Measurements from ENCODE around the gene PRPS1. TPM values are rescaled to one million over a fixed set of nuclear protein-coding genes. Genes with fewer than 3 reads are reported as not detected.

PRPS1 gene
- total RNA-seq, 1 donor from 2014 or later, result 68.6 TPM

- DNase-seq (ENCODE audit: low read depth, low spot score), result no peak
- Mint-ChIP-seq H3K4me3 (no peak overlapping the region), H3K27me3 (ENCODE audit: low read depth) (peaks cover 20% of the 10 kb centered on the region), H3K27ac (ENCODE audit: unreplicated experiment) (no peak overlapping the region), H3K9me3 (no peaks in the 10 kb centered on the region), H3K36me3 (ENCODE audit: low read depth) (no peaks in the 10 kb centered on the region), H3K4me1 (peaks cover 4% of the 10 kb centered on the region)
- TF ChIP-seq CTCF (conservative IDR thresholded peaks at IDR 0.05), result no peak
Observed at GRCh38 chrX:107674480-107675364, 46.4 kb downstream of the PRPS1 start.

DNA sequence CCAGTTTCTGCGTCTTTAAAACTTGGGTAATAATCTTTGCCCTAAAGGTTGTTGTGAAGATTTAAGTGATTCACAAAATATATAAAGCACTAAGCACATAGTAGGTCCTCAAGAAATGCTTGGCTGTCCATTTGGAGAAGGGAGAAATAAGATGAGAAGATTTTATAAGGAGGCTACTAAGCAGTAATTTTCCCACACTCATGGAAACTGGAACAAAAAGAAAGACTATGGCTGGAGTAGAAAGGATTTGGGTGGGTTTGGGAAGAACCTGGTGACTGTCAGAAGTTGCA is 47.0 kb downstream of the PRPS1 start:
- no peak for DNase-seq (ENCODE audit: low read depth, low spot score)
- Mint-ChIP-seq H3K36me3 (ENCODE audit: low read depth) (no peaks in the 10 kb centered on the region), H3K9me3 (no peaks in the 10 kb centered on the region), H3K4me1 (peaks cover 4% of the 10 kb centered on the region), H3K4me3 (no peak overlapping the region), H3K27me3 (ENCODE audit: low read depth) (peaks cover 20% of the 10 kb centered on the region), H3K27ac (ENCODE audit: unreplicated experiment) (no peak overlapping the region)
- no peak for TF ChIP-seq CTCF (conservative IDR thresholded peaks at IDR 0.05)

- no peak overlapping the region for H3K27ac Mint-ChIP-seq (ENCODE audit: unreplicated experiment)
- H3K27me3 Mint-ChIP-seq (ENCODE audit: low read depth), result peaks cover 20% of the 10 kb centered on the region
- H3K4me1 Mint-ChIP-seq, result peaks cover 4% of the 10 kb centered on the region
- H3K36me3 Mint-ChIP-seq (ENCODE audit: low read depth), result peaks cover 4% of the 10 kb centered on the region
- DNase-seq (ENCODE audit: low read depth, low spot score), result no peak
- peaks cover 4% of the 10 kb centered on the region for H3K9me3 Mint-ChIP-seq
- TF ChIP-seq CTCF (conservative IDR thresholded peaks at IDR 0.05), result no peak
- H3K4me3 Mint-ChIP-seq, result no peak overlapping the region
Observed at GRCh38 chrX:107675823-107676555, 47.7 kb downstream of the PRPS1 start.

DNA sequence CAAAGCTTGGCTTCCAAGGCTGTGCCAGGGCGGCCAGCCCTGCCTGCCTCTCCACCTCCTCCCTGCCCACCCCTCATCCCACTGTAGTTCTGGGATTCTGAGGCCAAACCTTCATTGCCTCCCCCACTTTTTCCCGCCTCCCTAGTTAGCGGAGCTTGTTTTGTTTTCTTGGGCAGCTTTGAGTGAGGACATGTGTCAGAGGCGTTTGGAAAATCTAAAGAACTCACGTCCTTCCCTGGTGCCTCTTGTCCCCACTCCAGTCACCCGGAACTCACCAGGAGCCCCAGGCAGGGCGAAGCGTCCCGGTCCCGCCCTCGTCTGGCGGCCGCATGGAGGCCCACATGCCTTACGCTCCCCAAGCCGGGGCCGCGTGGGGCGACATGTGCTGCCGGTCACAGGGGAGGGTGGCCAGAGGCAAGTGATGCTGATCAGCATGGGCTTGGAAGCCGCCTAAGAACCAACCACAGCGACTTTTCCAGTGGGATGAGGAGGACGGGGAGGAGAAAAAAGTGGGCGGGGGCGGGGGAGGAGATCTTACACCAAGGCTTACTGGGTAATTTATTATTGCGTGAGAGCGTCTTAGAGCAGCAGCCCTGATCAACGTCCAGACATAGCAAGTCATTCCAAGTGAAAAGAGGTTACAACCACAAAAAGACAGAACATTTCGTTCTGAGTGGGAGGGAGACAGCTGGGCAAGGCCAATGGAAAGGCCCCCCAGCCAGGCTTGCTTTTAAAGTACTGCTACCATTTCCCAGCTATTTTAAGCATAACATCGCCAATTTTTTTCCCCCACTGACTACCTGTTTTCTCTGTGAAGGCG is 48.5 kb downstream of the PRPS1 start:
- H3K4me3 Mint-ChIP-seq, result no peak overlapping the region
- peaks cover 4% of the 10 kb centered on the region for H3K36me3 Mint-ChIP-seq (ENCODE audit: low read depth)
- no peak overlapping the region for H3K27ac Mint-ChIP-seq (ENCODE audit: unreplicated experiment)

More for the DNA sequence above, 48.5 kb downstream of the PRPS1 start:
- H3K27me3 Mint-ChIP-seq (ENCODE audit: low read depth), result peaks cover 20% of the 10 kb centered on the region
- H3K4me1 Mint-ChIP-seq, result peaks cover 4% of the 10 kb centered on the region
- DNase-seq (ENCODE audit: low read depth, low spot score), result no peak
- TF ChIP-seq CTCF (conservative IDR thresholded peaks at IDR 0.05), result no peak
- peaks cover 5% of the 10 kb centered on the region for H3K9me3 Mint-ChIP-seq

Data from neural crest cell (in vitro differentiated cells).